HG03066 (cell line): ENCODE results near the gene TMEM235.

Experiments used
- ATAC-seq: cut with Tn5 transposase; IDR thresholded peaks from one replicate; pipeline ENCODE4 v1.9.1; 2021; ENCODE audit warnings: low read depth; ENCODE audit not compliant: unreplicated experiment

Gene TMEM235

DNA sequence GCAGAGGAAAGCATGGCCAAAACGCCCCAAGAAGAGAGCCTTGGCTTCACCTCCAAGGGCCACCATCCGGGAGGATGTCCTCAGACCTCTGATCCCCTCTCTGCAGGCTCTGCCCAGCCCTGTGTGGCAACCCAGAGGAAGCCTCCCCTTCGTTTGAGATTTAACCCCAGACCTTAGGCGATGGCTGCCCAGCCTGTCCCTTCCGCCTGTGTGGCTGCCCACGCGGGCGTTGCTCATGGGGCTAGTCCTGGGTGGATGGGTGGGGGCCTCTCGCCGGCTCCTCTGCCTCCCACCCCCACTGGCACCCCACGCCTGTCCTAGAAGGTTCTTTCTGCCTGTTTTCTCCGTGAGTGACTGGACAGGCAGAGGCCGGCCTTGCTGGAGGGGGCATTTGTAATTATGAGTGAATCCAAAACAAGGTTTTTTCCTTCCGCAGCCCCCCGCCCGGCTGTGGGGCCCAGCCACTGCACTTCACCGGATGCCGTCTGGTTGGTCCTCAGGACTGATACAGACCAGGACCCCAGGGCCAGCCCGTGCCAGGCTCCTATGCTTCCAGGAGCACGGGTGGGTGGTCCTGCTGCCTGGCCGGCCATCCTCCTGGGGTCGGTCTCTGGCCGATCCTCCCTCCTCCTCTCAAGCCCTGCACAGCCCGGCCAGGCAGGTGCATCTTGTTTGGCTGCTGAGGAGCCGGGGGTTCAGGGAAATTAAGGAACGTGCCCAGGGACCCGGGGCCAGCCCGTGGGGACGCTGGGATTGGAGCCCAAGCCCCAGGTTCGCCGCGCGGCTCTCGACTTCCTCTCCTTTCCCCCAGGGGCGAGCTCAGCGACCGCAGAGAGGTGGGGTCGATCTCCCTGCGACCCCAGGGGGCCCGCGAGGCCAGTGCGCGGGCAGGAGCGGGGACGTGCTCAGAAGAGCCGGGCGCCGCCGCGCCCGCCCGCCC is at the start of gene TMEM235:
Gene TMEM235, plus strand, starts transcription at position 636 of the 940 bp plus-strand sequence. CDS start 393 bp downstream, outside the sequence.
- no peak for ATAC-seq

DNA sequence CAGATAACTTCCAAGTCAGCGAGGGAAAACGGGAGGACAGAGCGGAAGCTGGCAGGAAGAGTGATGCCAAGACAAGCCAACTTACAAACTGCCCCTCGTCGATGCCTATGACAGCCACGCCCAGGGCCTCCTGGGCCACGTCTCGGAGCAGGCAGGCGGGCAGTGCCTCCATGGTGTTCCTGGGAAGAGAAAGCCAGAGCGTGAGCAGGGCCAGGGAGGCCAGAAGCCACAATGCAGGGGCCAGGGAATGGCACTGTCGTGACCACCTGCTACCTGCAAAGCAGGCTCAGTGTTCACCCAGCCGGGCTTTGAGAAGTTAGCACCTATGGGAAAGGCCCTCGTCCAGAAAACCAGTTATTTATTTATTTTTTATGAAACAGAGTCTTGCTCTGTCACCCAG is 48.9 kb upstream of the TMEM235 start:
- ATAC-seq: no peak

DNA sequence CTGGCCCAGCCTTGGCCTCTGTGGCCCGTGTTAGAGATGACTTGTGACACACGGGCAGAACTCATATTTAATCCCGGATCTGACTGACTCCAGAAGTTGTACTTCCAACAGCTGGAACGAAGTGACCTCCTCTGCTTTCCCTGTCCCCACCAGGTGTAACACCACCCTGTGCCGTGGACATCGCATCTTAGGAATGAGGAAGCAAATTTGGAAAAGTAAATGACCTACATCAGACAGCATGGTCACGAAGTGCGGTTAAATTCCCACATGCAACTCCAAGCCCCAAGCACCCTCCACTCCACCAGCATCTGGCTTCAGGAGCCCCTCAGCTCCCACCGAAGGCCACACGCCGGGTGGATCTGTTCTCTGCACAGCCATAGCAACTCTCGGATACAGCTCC is 47.5 kb upstream of the TMEM235 start:
- no peak for ATAC-seq

DNA sequence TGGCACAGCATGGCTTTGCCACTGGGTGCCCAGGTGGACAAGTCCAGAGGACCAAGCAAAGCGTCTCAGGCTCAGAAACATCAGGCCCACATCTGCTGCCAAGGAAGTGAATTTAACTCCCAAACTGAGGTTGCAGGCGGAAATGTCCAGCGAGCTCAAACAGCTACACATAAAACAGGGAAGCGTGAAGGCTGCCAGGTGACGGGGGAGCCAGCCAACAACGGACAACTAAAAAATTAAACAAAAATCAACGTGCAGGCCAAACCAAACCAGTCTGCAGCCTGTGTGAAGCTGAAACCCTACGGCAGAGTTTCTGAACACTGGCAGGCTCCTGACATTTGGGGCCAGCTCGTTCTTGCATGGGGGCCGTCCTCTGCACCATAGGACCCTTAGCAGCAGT is 47.1 kb upstream of the TMEM235 start:
- no peak for ATAC-seq

DNA sequence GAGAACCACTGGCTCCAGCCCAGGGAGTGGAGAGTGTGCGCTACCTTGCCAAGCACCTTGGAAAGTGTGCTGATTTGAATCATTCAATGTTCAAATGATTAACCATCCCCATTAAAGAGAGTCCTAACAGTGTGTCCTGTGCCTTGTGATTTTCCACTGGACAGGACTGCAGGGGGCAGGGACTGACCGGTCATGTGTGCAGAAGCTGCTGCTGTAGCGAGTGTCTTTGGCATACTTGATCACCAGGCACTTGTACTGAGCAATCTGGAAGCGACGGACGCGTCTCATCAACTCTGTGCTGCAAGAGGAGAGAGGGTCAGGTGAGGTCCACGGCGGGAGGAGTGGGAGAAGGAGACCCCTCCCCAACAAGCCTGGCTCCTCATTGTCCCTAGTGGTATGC is 46.6 kb upstream of the TMEM235 start:
- ATAC-seq: no peak

DNA sequence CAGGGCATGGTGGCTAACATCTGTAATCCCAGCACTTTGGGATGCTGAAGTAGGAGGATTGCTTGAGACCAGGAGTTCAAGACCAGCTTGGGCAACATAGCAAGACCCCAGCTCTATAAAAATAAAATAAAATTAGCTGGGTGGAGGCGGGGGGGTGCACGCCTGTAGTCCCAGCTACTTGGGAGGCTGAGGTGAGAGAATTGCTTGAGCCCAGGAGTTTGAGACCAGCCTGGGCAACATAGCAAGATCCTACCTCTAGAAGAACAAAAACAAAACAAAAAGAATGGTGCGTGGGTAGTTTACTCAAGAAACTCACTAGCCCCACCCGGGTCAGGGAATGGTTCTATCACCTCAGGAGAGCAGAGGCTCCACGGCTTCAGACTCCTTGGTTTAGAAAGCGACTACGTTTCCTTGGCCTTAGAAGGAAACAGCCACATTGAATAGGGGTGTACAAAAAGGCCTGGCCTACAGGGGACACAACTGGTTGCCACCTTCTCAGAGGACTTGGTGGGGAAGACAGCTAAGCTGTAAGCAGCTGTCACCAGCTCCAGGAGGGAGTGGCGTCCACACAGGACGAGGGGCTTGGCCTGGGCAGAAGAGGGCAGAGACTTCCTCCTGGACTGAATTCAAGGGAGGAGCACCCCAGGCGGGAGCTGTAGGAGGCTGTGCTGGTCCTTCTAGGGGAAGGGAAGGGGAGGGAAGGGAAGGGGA is 45.3 kb upstream of the TMEM235 start:
- no peak for ATAC-seq

DNA sequence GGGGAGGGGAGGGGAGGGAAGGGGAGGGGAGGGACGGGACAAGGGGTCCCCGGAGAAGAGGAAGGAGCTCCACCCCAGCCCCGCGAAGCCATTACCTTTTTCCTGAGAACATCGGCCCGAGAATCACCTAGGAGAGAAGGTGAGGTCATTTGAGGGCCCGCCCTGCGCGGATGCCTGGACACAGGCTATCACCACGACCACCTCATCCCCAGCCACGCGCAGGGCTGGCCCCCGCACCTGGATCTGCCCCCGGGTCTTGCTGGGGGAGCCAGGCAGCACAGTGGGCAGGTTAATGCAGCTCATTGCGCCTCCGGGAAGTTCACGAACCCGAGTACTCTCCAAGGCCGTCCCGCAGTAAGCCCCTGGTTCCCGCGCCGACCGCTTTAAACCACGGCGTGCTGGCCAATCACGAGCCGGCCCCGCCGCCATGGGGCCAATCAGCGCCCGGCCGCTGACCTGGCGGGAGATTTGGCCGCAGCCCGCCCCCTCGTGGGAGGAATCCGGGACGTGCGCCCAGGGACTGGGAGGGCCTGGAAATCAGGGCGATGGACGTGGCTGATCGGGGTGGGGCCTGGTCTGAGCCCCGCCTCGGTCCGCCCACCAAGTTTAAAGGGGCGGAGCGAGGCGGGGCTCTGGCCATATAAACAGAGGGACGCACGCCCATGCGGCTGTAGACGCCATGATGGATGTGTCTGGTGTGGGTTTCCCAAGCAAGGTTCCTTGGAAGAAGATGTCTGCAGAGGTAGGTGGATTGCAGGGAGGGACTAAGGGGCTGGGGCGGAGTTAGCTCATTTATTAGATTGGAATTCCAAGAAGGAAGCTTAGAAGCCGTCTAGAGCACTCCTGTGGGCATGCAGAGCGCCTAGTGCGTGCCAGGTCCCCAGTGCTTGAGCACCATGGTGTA is 44.5 kb upstream of the TMEM235 start, which contains the start of the genes AFMID and TK1:
Gene AFMID, plus strand, starts transcription at position 671 of the 904 bp plus-strand sequence. Its CDS starts 9 bp downstream, at position 680.
Gene TK1, minus strand, starts transcription at position 361 of the 904 bp plus-strand sequence. Its CDS starts 58 bp downstream, at position 303.
- ATAC-seq: peak; percentile 91

DNA sequence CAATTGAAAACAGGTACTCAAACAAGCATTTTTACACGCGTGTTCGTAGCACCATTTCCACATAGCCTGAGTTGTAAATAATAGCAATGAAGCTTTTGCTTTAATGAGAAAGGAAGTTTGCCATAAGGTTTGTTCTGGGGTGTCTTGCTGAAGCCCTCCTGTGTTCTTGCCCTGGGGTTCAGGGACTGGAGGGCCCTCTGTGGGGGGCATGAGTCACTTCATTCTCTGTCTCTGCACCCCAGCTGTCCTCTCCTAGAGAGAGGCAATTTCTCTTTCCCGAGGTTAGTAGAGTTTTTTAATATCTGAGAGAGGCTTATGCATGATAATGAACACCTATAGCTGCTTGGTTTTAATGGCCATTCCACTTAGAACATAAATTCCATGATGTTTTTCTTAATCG is 34.7 kb upstream of the TMEM235 start:
- ATAC-seq: no peak

DNA sequence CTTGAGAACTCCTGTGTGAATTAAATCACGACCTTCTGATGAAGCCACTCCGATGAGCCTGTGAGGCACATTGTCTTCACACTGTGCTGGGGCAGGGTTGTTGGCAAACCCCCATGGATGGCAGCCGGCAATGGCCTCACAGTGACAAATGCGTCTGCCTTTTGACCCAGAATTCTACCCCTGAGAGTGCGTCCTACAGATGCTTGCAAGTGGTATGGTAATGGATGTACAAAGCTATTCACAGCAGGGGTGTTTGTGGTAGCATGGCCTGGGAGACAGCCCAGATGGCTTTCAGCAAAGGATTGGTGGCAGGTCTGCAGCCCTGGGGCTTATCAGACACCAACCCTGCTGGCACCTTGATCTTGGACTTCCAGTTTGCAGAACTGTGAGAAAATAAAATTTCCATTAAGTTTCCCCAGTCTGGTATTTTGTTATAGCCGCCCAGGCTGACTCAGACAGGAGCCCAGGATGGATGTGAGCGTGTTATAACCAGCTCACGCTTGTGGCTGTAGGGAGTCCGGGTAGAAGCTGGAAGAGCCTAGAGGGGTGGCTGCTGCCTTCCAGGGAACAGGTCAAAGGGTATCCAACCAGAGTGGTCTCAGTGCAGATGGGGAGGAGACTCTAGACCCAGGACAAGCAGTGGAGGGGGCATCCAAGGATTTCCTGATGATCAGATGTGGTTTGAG is 34.1 kb upstream of the TMEM235 start:
- no peak for ATAC-seq

DNA sequence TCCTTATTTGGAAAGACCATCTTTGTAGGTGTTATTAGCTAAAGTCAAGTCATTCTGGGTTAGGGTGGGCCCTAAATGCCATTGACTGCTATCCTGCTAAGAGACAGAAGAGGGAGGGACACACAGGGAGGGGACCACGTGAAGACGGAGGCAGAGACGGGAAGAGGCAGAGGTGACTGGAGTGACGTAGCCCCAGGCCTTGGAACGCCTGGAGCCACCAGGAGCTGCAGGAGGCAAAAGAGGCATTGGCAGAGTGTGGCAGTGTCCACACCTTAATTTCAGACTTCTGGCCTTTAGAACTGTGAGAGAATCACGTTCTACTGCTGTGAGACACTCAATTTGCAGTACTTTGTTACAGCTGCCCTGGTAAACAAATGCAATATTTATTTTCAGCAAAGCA is 31.0 kb upstream of the TMEM235 start:
- no peak for ATAC-seq

DNA sequence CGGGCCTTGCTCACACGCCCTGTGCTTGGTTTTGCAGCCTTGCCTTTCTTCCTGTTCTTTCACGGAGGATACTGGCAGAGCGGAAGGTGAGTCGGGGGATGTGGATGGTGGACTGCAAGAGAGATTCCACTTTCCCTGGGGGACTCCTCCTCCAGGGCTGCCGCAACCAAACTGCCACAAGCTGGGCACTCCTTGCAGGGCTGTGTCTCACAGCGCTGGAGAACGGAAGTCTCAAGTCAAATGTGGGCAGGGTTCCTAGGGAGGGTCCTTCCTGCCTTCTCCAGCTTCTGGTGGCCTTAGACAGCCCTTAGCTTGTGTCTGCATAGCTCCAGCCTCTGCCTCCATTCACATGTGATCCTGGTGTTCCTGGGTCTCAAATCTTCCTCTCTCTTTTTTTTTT is 28.8 kb upstream of the TMEM235 start:
- no peak for ATAC-seq

DNA sequence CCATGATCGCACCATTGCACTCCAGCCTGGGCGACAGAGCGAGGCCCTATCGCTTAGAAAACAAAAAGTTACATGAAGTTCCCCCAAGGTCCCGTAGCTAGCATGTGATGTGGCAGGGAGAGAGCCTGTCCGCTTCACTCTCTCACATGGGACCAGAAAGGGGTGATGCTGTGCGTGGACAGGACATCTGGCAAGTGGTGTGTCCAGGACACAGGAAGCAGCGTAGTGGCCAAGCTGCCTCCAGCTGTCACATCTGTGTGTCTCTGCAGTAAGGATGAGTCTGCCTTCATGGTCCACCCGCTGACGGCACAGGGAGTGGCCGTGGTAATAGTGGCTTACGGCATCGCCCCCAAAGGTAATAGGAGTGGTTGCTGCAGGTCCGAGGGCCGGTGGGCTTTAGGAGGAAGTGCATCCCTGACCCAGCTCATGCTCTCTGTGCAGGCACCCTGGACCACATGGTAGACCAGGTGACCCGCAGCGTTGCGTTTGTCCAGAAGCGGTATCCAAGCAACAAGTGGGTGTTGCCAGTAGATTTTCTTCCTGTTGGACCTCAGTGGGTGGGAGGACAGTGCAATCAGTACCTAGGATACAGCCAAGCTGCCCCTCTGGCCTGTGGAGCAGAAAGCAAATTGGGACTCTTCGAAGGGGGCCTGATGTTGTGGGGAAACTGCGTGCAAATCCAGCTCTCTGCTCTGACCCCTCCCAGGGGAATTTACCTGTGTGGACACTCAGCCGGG is 26.9 kb upstream of the TMEM235 start:
- ATAC-seq: no peak

DNA sequence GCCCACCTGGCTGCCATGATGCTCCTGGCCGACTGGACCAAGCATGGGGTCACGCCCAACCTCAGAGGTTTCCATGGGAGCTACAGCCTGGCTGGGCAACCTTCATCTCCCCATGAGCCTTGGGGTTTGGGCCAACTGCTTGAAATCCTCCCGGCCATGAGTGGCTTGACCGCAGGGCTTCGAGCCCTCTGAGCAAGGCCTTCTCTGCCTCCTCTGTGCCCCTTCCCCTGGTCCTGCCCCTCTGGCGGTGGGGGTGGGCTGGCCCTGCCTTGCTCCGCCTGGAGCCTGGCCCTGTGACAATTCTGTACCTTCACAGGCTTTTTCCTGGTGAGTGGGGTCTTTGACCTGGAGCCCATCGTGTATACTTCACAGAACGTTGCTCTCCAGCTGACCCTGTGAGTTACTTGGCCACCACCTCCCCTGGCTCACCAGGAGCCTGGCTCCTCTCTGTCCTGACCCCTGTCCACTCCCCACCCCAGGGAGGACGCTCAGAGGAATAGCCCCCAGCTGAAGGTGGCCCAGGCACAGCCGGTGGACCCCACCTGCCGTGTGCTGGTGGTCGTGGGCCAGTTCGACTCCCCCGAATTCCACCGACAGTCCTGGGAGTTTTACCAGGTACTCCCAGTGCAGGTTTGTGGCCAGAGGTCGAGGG is 26.2 kb upstream of the TMEM235 start:
- no peak for ATAC-seq

DNA sequence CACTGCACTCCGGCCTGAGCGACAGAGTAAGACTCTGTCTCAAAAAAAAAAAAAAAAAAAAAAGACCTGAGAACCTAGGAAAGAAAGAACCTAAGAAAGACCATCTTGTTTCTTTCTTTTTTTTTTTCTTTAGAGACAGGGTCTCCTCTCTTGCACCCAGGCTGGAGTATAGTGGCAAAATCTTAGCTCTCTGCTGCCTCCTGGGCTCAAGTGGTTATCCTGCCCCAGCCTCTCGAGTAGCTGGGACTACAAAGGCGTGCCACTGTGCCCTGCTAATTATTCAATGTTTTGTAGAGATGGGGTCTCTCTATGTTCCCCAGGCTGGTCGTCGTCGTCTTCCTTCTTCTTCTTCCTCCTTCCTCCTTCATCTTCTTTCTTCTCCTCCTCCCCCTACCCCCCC is 25.1 kb upstream of the TMEM235 start:
- ATAC-seq: no peak

DNA sequence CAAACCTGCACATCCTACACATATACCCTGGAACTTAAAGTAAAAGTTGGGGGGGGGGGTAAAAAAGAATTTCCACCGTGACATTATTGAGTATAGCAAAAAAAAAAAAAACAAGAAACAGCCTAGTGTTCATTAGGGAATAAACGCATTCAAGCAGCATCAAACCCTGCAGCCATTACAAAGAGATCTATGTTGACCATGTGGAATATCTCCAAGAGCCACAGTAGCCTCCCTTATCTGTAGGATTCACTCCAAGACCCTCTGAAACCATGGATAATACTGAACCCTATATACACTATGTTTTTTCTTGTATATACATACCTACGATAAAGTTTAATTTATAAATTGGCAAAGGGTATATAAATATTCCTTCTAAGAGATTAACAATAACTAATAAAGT is 22.9 kb upstream of the TMEM235 start:
- no peak for ATAC-seq

DNA sequence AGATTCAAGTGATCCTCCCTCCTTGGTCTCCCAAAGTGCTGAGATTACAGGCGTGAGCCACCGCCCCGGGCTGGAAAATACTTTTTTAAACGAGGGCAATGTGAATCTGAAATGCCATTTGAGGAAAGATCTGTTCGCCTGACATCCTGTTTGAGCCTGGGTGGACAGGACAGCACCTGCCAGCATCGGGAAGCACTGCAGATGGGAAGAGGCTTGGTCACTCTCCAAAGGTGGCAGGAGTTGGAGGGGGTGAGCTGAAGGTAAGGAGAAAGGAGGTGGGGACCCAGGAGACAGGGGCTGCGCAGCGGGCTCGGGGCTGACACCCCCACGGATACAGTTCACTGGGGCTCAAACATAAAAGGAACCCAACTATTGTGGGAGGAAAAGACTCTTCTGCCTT is 21.3 kb upstream of the TMEM235 start:
- ATAC-seq: no peak

DNA sequence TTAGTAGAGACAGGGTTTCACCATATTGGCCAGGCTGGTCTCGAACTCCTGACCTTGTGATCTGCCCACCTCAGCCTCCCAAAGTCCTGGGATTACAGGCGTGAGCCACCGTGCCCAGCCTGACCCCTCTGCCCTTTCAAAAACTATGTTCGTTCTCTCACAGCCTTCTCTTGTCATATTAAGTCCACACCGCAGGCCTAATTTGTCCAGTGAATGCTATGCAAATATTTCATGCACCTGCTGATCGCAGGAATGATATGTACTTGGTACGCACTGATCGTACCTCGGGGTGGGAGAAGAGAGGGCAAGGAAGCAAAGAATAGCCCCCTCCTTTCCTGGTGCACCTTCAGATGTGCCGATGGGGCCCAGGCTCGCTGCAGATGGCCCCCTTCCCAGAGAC is 20.4 kb upstream of the TMEM235 start:
- ATAC-seq: no peak

DNA sequence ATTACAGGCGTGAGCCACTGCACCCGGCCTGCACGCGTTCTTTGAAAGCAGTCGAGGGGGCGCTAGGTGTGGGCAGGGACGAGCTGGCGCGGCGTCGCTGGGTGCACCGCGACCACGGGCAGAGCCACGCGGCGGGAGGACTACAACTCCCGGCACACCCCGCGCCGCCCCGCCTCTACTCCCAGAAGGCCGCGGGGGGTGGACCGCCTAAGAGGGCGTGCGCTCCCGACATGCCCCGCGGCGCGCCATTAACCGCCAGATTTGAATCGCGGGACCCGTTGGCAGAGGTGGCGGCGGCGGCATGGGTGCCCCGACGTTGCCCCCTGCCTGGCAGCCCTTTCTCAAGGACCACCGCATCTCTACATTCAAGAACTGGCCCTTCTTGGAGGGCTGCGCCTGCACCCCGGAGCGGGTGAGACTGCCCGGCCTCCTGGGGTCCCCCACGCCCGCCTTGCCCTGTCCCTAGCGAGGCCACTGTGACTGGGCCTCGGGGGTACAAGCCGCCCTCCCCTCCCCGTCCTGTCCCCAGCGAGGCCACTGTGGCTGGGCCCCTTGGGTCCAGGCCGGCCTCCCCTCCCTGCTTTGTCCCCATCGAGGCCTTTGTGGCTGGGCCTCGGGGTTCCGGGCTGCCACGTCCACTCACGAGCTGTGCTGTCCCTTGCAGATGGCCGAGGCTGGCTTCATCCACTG is 17.3 kb upstream of the TMEM235 start, which contains the start of gene BIRC5:
Gene BIRC5, plus strand, starts transcription at position 238 of the 690 bp plus-strand sequence. Its CDS starts 64 bp downstream, at position 302.
- peak; percentile 56 for ATAC-seq
